ENCODE data around the gene HOXA6. TPM values are rescaled to one million over a fixed set of nuclear protein-coding genes. Genes with fewer than 3 reads are reported as not detected.

Gene HOXA6
- polyA plus RNA-seq, 3 donors = not detected

DNA sequence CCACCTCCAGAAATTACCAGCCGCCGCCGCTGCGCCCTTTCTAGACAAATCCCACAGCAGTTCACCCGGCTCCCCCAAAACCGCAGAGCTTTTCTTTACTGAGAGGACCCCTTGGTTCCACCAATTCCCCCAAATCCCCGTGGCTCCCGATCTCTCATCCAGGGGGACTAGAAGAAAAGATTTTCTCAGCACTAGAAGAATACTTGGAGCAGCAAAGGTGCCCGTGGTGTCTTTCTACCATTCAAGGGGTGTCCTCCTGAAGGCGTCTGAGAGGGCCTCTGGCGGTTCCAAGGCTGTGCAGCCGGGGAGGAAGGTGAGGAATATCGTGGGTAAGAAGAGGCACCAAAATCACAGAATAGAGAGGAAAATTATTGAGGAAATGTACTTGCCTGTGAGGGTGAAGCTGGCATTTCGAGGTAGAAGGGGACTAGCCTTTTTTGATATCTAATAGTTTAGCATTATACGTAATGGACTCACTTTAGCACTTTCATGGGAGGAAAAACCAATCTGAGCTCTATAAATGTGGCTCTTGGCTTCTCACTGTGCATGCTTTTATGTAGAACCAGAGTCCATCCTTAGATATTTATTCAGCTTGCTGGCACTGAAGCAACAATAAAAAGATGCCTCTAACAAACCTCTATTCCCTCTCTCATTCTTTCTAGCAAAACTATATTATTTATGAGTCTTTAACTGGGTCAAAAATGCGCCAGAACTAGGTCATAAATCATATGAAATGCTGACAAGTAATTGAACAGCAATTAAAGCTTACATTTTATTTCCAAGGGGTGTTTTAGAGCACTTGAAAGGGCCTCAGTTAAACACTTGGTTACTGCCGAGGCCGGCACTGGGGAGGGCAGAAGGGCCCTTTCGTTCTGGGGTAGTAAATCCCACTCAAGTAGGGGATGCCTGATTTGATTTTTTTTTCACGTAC is 31.3 kb downstream of the HOXA6 start:
- no peak overlapping the region for H3K4me2 ChIP-seq (replicated peaks; ENCODE audit: extremely low read depth, low read length, poor library complexity, severe bottlenecking)
- peaks cover 0 to 4% (median 0%) of the 10 kb centered on the region in 7 donors for H3K9me3 Mint-ChIP-seq

DNA sequence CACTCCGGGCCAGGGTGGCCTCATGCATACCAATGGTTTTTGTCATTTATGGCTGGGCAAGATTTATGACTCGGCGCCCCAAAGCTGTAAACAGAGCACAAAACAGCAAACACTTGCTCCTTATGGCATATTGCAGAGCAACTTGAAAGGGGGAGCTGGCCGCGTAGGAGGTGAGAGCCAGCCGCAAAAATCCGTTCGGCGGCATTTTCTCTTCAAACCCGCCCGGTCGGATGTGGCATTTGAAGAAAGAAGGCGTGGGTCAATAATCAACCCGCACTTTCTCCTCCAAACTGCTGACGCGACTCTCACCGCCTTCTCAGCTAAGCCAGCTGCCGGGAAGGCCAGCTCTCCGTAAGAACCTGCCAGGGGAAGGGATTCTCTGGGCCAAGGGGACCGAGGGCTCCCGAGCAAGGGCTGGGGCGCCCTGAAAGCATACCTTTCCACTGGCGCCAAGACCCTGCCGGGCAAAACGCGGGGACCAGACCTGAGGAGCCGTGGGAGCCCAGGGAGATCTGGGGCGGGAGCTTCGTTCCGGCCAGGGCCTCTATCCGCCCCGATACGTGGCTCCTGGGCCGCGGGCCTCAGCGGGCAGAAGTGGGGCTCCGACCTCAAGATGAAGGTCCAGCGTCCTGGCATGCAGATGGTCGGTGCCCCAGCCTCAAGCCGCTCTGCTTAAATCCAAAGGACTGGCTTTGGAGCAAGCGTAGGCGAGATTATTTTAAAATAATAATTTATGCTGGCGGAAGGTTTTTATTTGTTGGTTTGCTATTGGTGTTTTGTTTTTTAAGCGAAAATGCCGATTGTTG is 32.1 kb downstream of the HOXA6 start:
- Mint-ChIP-seq H3K27me3 (ENCODE audit: low read depth in 3 of 3) (peaks cover 2 to 5% (median 3%) of the 10 kb centered on the region in 3 donors), H3K4me3 (no peak overlapping the region), H3K9me3 (peaks cover 0 to 4% (median 1%) of the 10 kb centered on the region in 7 donors), H3K4me1 (peaks cover 2% of the 10 kb centered on the region), H3K27ac (no peak overlapping the region), H3K36me3 (no peaks in the 10 kb centered on the region)
- H3K9me3 ChIP-seq (replicated peaks in 1 of 2; ENCODE audit: control insufficient read depth in 1 of 2, insufficient read depth in 1 of 2, low read length in 2 of 2) = no peaks in the 10 kb centered on the region
- H3K4me3 ChIP-seq (replicated peaks in 1 of 3; ENCODE audit: low read depth in 2 of 3, low read length in 3 of 3) = no peak overlapping the region
- intact Hi-C loops (cut with micrococcal nuclease) = no loop called here
- no peaks in the 10 kb centered on the region for H3K4me1 ChIP-seq (ENCODE audit: control insufficient read depth in 1 of 2, insufficient read depth in 2 of 2, low read length in 2 of 2)
- no peaks in the 10 kb centered on the region for H3K27me3 ChIP-seq (ENCODE audit: control insufficient read depth in 2 of 2, insufficient read depth in 2 of 2, low read length in 2 of 2)
- H3K36me3 ChIP-seq (replicated peaks in 1 of 2; ENCODE audit: control insufficient read depth in 1 of 2, insufficient read depth in 2 of 2, low read length in 2 of 2) = no peaks in the 10 kb centered on the region
- H3K9ac ChIP-seq (ENCODE audit: insufficient read depth, low read length, poor library complexity, severe bottlenecking) = no peak overlapping the region
- TF ChIP-seq, protein P1, sequence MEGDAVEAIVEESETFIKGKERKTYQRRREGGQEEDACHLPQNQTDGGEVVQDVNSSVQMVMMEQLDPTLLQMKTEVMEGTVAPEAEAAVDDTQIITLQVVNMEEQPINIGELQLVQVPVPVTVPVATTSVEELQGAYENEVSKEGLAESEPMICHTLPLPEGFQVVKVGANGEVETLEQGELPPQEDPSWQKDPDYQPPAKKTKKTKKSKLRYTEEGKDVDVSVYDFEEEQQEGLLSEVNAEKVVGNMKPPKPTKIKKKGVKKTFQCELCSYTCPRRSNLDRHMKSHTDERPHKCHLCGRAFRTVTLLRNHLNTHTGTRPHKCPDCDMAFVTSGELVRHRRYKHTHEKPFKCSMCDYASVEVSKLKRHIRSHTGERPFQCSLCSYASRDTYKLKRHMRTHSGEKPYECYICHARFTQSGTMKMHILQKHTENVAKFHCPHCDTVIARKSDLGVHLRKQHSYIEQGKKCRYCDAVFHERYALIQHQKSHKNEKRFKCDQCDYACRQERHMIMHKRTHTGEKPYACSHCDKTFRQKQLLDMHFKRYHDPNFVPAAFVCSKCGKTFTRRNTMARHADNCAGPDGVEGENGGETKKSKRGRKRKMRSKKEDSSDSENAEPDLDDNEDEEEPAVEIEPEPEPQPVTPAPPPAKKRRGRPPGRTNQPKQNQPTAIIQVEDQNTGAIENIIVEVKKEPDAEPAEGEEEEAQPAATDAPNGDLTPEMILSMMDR (IDR thresholded peaks at IDR 0.05) = no peak
- H4K20me1 ChIP-seq (ENCODE audit: insufficient read depth, low read length) = no peaks in the 10 kb centered on the region
- H3K27ac ChIP-seq (ENCODE audit: low read depth in 1 of 2, low read length in 2 of 2) = no peak overlapping the region
- 97% methylated on average over 37 of the region's 45 CpGs for WGBS (ENCODE audit: insufficient coverage)
- DNase-seq = no peak
- H2AFZ ChIP-seq (ENCODE audit: insufficient read depth, low read depth, low read length, poor library complexity, severe bottlenecking) = no peak overlapping the region
- no peak overlapping the region for H3K4me2 ChIP-seq (replicated peaks; ENCODE audit: extremely low read depth, low read length, poor library complexity, severe bottlenecking)
- H3K79me2 ChIP-seq (ENCODE audit: insufficient read depth, low read length) = no peaks in the 10 kb centered on the region

More for the DNA sequence above, 31.3 kb downstream of the HOXA6 start:
- Histone ChIP-seq H3K27ac (ENCODE audit: low read depth in 1 of 2, low read length in 2 of 2) (no peak overlapping the region), H3K4me1 (ENCODE audit: control insufficient read depth in 1 of 2, insufficient read depth in 2 of 2, low read length in 2 of 2) (no peaks in the 10 kb centered on the region), H2AFZ (ENCODE audit: insufficient read depth, low read depth, low read length, poor library complexity, severe bottlenecking) (no peak overlapping the region), H3K4me3 (replicated peaks in 1 of 3; ENCODE audit: low read depth in 2 of 3, low read length in 3 of 3) (no peak overlapping the region), H3K9me3 (replicated peaks in 1 of 2; ENCODE audit: control insufficient read depth in 1 of 2, insufficient read depth in 1 of 2, low read length in 2 of 2) (no peaks in the 10 kb centered on the region), H3K36me3 (replicated peaks in 1 of 2; ENCODE audit: control insufficient read depth in 1 of 2, insufficient read depth in 2 of 2, low read length in 2 of 2) (no peaks in the 10 kb centered on the region), H4K20me1 (ENCODE audit: insufficient read depth, low read length) (no peaks in the 10 kb centered on the region), H3K9ac (ENCODE audit: insufficient read depth, low read length, poor library complexity, severe bottlenecking) (no peak overlapping the region), H3K79me2 (ENCODE audit: insufficient read depth, low read length) (no peaks in the 10 kb centered on the region), H3K27me3 (ENCODE audit: control insufficient read depth in 2 of 2, insufficient read depth in 2 of 2, low read length in 2 of 2) (no peaks in the 10 kb centered on the region)
- Mint-ChIP-seq H3K27ac (no peak overlapping the region), H3K4me3 (no peak overlapping the region), H3K36me3 (no peaks in the 10 kb centered on the region), H3K27me3 (ENCODE audit: low read depth in 3 of 3) (peaks cover 2 to 5% (median 3%) of the 10 kb centered on the region in 3 donors), H3K4me1 (peaks cover 2% of the 10 kb centered on the region)
- WGBS (ENCODE audit: insufficient coverage) = 96% methylated on average over 9 of the region's 20 CpGs
- intact Hi-C loops (cut with micrococcal nuclease) = no loop called here
- TF ChIP-seq, protein P1 (IDR thresholded peaks at IDR 0.05) = no peak
- DNase-seq = no peak

All from CD14-positive monocyte (primary cell).